Trophoblast cell (in vitro differentiated cells and primary cell): ENCODE data around the gene B4GALT2.
A peak's percentile ranks its signal among the peaks of the same experiment; 100 is the strongest.

Experiments used
- DNase-seq, 2 donors: peaks; one replicate each; pipeline ENCODE4 v3.0.0-alpha.2; 2016
- H2AFZ ChIP-seq: 2 replicates; pipeline ENCODE4 v1.6.1; 2013; ENCODE audit warnings: low read length, moderate library complexity, mild to moderate bottlenecking; ENCODE audit not compliant: insufficient read depth, poor library complexity
- H2AK5ac ChIP-seq: 2 replicates; pipeline ENCODE4 v1.6.1; 2013; ENCODE audit warnings: mild to moderate bottlenecking, low read length
- H2BK120ac ChIP-seq: 2 replicates; pipeline ENCODE4 v1.6.1; 2013; ENCODE audit warnings: low read length, mild to moderate bottlenecking, moderate library complexity; ENCODE audit not compliant: insufficient read depth, poor library complexity
- H2BK12ac ChIP-seq: 2 replicates; pipeline ENCODE4 v1.6.1; 2013; ENCODE audit warnings: mild to moderate bottlenecking, low read length, moderate library complexity
- H2BK5ac ChIP-seq: 2 replicates; pipeline ENCODE4 v1.6.1; 2013; ENCODE audit warnings: low read length, low read depth, moderate library complexity, mild to moderate bottlenecking; ENCODE audit not compliant: poor library complexity
- H3K14ac ChIP-seq: 2 replicates; pipeline ENCODE4 v1.6.1; 2013; ENCODE audit warnings: mild to moderate bottlenecking, low read length
- H3K18ac ChIP-seq: 2 replicates; pipeline ENCODE4 v1.6.1; 2013; ENCODE audit warnings: mild to moderate bottlenecking, low read length
- H3K23ac ChIP-seq: 2 replicates; pipeline ENCODE4 v1.6.1; 2013; ENCODE audit warnings: low read length
- H3K27ac ChIP-seq: 2 replicates; pipeline ENCODE4 v1.5.1; 2013; ENCODE audit warnings: low read depth, mild to moderate bottlenecking, inconsistent platforms, low read length, moderate library complexity
- H3K27me3 ChIP-seq: 2 replicates; pipeline ENCODE4 v1.6.1; 2013; ENCODE audit warnings: inconsistent platforms, mild to moderate bottlenecking, low read length, moderate library complexity; ENCODE audit not compliant: insufficient read depth
- H3K36me3 ChIP-seq, 2 experiments: 1 replicate in 1 of 2; 2 replicates in 1 of 2; pipeline ENCODE4 v1.6.1; 2013; ENCODE audit warnings: low read length in 2 of 2, mild to moderate bottlenecking in 2 of 2, moderate library complexity in 1 of 2; ENCODE audit not compliant: insufficient read depth in 2 of 2, control insufficient read depth in 1 of 2
- H3K4ac ChIP-seq: 2 replicates; pipeline ENCODE4 v1.6.1; 2013; ENCODE audit warnings: low read depth, mild to moderate bottlenecking, low read length, moderate library complexity
- H3K4me1 ChIP-seq, 2 experiments: 1 replicate in 1 of 2; 2 replicates in 1 of 2; pipeline ENCODE4 v1.6.1; 2013; ENCODE audit warnings: low read length in 2 of 2, mild to moderate bottlenecking in 2 of 2, moderate library complexity in 1 of 2; ENCODE audit not compliant: insufficient read depth in 2 of 2, control insufficient read depth in 1 of 2
- H3K4me2 ChIP-seq: 2 replicates; pipeline ENCODE4 v1.6.1; 2013; ENCODE audit warnings: inconsistent platforms, mild to moderate bottlenecking, low read length, moderate library complexity
- H3K4me3 ChIP-seq: 2 replicates; pipeline ENCODE4 v1.5.1; 2013; ENCODE audit warnings: mild to moderate bottlenecking, low read depth, low read length, inconsistent platforms
- H3K79me1 ChIP-seq: one replicate; pipeline ENCODE4 v1.6.1; 2013; ENCODE audit warnings: low read length
- H3K79me2 ChIP-seq: 2 replicates; pipeline ENCODE4 v1.6.1; 2013; ENCODE audit warnings: low read length, mild to moderate bottlenecking; ENCODE audit not compliant: control insufficient read depth, insufficient read depth, poor library complexity
- H3K9ac ChIP-seq: 2 replicates; pipeline ENCODE4 v1.6.1; 2013; ENCODE audit warnings: mild to moderate bottlenecking, low read length
- H3K9me3 ChIP-seq: 2 replicates; pipeline ENCODE4 v1.6.1; 2013; ENCODE audit warnings: low read depth, mild to moderate bottlenecking, control low read depth, inconsistent platforms, low read length; ENCODE audit not compliant: insufficient read depth
- H4K12ac ChIP-seq: 2 replicates; pipeline ENCODE4 v1.6.1; 2013; ENCODE audit warnings: low read depth, mild to moderate bottlenecking, low read length, moderate library complexity
- H4K8ac ChIP-seq: 2 replicates; pipeline ENCODE4 v1.6.1; 2013; ENCODE audit warnings: low read depth, mild to moderate bottlenecking, low read length, moderate library complexity
- H4K91ac ChIP-seq: one replicate; pipeline ENCODE4 v1.6.1; 2013; ENCODE audit warnings: low read depth, mild to moderate bottlenecking, low read length, moderate library complexity
- WGBS: extraction: QIAGEN DNeasy Blood & Tissue Kit; methylation state at CpG from one replicate; pipeline ENCODE4 v1.1.7; 2013; ENCODE audit warnings: missing lambda C conversion rate; ENCODE audit not compliant: insufficient read length, insufficient coverage; ENCODE audit errors: extremely low coverage; 5-methylcytosine and 5-hydroxymethylcytosine counted together

B4GALT2 gene

GRCh38 chr1:43986712-43987111, 7.7 kb downstream of the B4GALT2 start:
- Histone ChIP-seq H3K27ac (no peak overlapping the region), H3K79me1 (peaks cover 8% of the 10 kb centered on the region), H3K9me3 (peaks cover 3% of the 10 kb centered on the region), H3K27me3 (no peaks in the 10 kb centered on the region), H3K23ac (no peak overlapping the region), H3K4me1 (peaks cover 5 to 7% of the 10 kb centered on the region in 2 experiments), H4K8ac (no peak overlapping the region), H2BK5ac (no peak overlapping the region), H3K4ac (no peak overlapping the region), H3K9ac (no peak overlapping the region), H3K14ac (no peak overlapping the region), H2BK12ac (no peak overlapping the region), H3K4me3 (no peak overlapping the region), H4K91ac (no peak overlapping the region), H4K12ac (no peak overlapping the region), H3K18ac (no peak overlapping the region), H3K36me3 (peaks cover 31% of the 10 kb centered on the region in 2 experiments), H2AK5ac (no peak overlapping the region), H2AFZ (no peak overlapping the region), H3K79me2 (peaks cover under 1% of the 10 kb centered on the region), H2BK120ac (no peak overlapping the region), H3K4me2 (no peak overlapping the region)
- no CpG with 5 or more reads among the region's 6 CpGs for WGBS
- peak in 1 of 2 donors; percentile 61 for DNase-seq

DNA sequence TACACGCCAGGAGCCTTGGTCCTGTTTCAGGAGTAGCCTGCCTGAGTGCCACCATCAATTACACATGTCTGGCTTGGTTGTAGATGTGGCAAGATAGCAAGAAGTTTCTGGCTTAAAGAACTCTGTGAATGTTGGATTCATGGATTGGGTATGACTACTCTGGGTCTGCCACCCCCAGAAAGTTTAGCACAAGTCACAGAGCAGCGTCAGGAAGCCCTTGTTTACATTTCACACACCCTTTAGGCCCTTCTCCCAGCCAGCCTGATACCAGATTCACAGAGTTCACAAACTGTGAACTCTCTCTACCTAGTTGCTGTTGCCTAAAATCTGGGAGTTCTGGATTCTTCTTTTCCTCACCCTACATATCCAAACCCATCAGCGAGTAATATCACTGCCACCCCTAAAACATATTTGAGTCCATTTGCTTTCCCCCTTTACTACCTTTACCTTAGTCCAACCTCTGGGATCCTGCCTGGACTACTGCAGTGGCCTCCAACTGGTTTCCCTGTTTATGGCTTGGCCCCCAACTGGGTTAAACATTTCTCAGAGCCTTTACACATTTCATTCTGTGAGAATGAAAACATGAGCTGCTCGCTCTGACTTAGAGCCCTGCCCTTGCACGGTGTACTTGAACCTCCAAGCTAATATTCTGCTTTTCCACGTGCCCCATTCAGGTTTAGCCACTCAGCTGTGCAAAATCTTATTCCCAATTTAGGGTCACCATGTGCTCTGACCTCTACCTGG, 8.3 kb downstream of the B4GALT2 start:
- no peak overlapping the region for H3K27ac ChIP-seq
- H3K9ac ChIP-seq: no peak overlapping the region
- peaks cover 2% of the 10 kb centered on the region for H3K79me2 ChIP-seq
- H2AFZ ChIP-seq: no peak overlapping the region
- no peak overlapping the region for H3K23ac ChIP-seq
- peaks cover 9% of the 10 kb centered on the region for H3K79me1 ChIP-seq
- no peak overlapping the region for H4K8ac ChIP-seq
- no peak for DNase-seq
- peaks cover 7 to 8% of the 10 kb centered on the region in 2 experiments for H3K4me1 ChIP-seq
- H2BK12ac ChIP-seq: no peak overlapping the region
- H3K4ac ChIP-seq: no peak overlapping the region
- H3K18ac ChIP-seq: no peak overlapping the region
- H2BK120ac ChIP-seq: no peak overlapping the region
- no peak overlapping the region for H2BK5ac ChIP-seq
- H3K4me2 ChIP-seq: no peak overlapping the region
- H3K14ac ChIP-seq: no peak overlapping the region
- H3K27me3 ChIP-seq: no peaks in the 10 kb centered on the region
- no peak overlapping the region for H4K91ac ChIP-seq
- H3K9me3 ChIP-seq: peaks cover 3% of the 10 kb centered on the region
- H2AK5ac ChIP-seq: no peak overlapping the region
- no CpG with 5 or more reads among the region's 6 CpGs for WGBS
- no peak overlapping the region for H4K12ac ChIP-seq
- H3K36me3 ChIP-seq: peaks cover 26 to 27% of the 10 kb centered on the region in 2 experiments
- no peak overlapping the region for H3K4me3 ChIP-seq

- no peaks in the 10 kb centered on the region for H3K27me3 ChIP-seq
- H3K79me2 ChIP-seq: peaks cover 2% of the 10 kb centered on the region
- H4K12ac ChIP-seq: no peak overlapping the region
- H2BK120ac ChIP-seq: peak overlapping the region; percentile 7
- peak overlapping the region; percentile 89 for H2AFZ ChIP-seq
- H3K9ac ChIP-seq: peak overlapping the region; percentile 60
- peaks cover 3% of the 10 kb centered on the region for H3K9me3 ChIP-seq
- peak overlapping the region; percentile 16 for H3K14ac ChIP-seq
- no peak overlapping the region for H3K18ac ChIP-seq
- H3K23ac ChIP-seq: no peak overlapping the region
- H3K4ac ChIP-seq: no peak overlapping the region
- H3K36me3 ChIP-seq: peaks cover 3 to 10% of the 10 kb centered on the region in 2 experiments
- H3K27ac ChIP-seq: no peak overlapping the region
- DNase-seq: no peak
- H3K79me1 ChIP-seq: peaks cover 9% of the 10 kb centered on the region
- no peak overlapping the region for H2BK12ac ChIP-seq
- no CpG with 5 or more reads among the region's 19 CpGs for WGBS
- peaks cover 7 to 9% of the 10 kb centered on the region in 2 experiments for H3K4me1 ChIP-seq
- peak overlapping the region; percentile 86 for H3K4me3 ChIP-seq
- peak overlapping the region; percentile 11 for H4K91ac ChIP-seq
- H3K4me2 ChIP-seq: peak overlapping the region; percentile 90
- peak overlapping the region; percentile 85 for H4K8ac ChIP-seq
- H2AK5ac ChIP-seq: no peak overlapping the region
- H2BK5ac ChIP-seq: no peak overlapping the region
These were observed 11.5 kb downstream of the B4GALT2 start for GRCh38 chr1:43990271-43991199.

- Histone ChIP-seq H2AK5ac (no peak overlapping the region), H3K27ac (peak overlapping the region; percentile 3), H3K27me3 (no peaks in the 10 kb centered on the region), H4K91ac (peak overlapping the region; percentile 11), H3K4me2 (peak overlapping the region; percentile 90), H4K8ac (peak overlapping the region; percentile 85), H3K18ac (no peak overlapping the region), H3K4me1 (peaks cover 7 to 9% of the 10 kb centered on the region in 2 experiments), H4K12ac (no peak overlapping the region), H2BK120ac (peak overlapping the region; percentile 7), H3K79me2 (peaks cover 2% of the 10 kb centered on the region), H3K14ac (peak overlapping the region; percentile 16), H3K4ac (no peak overlapping the region), H3K4me3 (peak overlapping the region; percentile 86), H2BK5ac (peak overlapping the region; percentile 11), H2BK12ac (no peak overlapping the region), H3K9ac (peak overlapping the region; percentile 60), H3K36me3 (peaks cover 0 to 5% of the 10 kb centered on the region in 2 experiments), H3K79me1 (peaks cover 9% of the 10 kb centered on the region), H3K23ac (no peak overlapping the region), H3K9me3 (peaks cover 3% of the 10 kb centered on the region), H2AFZ (peak overlapping the region; percentile 89)
- DNase-seq: no peak
- no CpG with 5 or more reads among the region's 10 CpGs for WGBS
These were observed 12.1 kb downstream of the B4GALT2 start for GRCh38 chr1:43991200-43991475.
